Left forelimb (tissue), 1 donor: Measurements from ENCODE around the gene DAZAP2.

ENCODE experiments used
- DNase-seq: peaks from one replicate; pipeline ENCODE4 v3.0.0-alpha.2; 2018; ENCODE audit warnings: low spot score

DAZAP2 gene, protein sequence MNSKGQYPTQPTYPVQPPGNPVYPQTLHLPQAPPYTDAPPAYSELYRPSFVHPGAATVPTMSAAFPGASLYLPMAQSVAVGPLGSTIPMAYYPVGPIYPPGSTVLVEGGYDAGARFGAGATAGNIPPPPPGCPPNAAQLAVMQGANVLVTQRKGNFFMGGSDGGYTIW

DNA sequence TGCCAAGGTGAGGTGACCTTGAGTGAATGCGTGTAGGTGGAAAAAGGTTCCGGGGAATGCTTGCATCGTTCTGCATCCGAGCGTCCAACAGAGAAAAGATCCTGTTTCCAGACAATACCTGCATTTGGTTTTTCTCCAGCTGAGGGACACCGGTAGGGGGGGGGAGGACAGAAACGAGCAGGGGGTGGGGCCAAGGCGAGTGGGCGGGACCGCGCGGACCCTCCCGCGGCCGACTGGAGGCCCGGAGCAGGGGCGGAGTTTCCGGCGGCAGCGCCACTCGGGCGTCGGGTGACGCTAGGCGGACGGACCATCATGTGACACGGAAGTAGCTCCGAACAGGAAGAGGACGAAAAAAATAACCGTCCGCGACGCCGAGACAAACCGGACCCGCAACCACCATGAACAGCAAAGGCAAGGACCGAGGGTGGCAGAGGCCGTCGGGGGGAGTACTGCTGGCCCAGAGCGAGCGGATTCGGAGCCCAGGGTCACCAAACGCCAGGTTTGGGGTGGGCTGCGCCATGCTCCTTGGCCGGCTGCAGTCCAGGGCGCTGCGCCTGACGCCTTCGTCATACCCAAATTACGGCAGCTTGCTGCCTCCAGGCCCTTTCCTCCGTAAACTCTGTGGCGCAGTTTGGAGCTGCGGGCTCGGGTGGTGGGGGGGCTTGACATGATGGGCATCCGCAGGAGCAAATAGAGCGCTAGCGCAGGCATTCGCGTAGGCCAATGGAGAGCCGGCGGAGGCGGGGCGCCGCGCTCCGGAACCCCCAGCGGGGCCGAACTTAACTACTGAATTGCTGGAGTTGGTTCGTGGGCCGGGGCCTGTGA lies at the start of gene DAZAP2:
DAZAP2 (plus strand) TSS at position 317 of the 825 bp plus-strand sequence; CDS start at position 399, 82 bp downstream.
- DNase-seq, result peak; percentile 94

GRCh38 chr12:51189790-51190355 lies 48.8 kb upstream of the DAZAP2 start:
- no peak for DNase-seq

- no peak for DNase-seq
These were observed 47.8 kb upstream of the DAZAP2 start for GRCh38 chr12:51190820-51191219.

DNA sequence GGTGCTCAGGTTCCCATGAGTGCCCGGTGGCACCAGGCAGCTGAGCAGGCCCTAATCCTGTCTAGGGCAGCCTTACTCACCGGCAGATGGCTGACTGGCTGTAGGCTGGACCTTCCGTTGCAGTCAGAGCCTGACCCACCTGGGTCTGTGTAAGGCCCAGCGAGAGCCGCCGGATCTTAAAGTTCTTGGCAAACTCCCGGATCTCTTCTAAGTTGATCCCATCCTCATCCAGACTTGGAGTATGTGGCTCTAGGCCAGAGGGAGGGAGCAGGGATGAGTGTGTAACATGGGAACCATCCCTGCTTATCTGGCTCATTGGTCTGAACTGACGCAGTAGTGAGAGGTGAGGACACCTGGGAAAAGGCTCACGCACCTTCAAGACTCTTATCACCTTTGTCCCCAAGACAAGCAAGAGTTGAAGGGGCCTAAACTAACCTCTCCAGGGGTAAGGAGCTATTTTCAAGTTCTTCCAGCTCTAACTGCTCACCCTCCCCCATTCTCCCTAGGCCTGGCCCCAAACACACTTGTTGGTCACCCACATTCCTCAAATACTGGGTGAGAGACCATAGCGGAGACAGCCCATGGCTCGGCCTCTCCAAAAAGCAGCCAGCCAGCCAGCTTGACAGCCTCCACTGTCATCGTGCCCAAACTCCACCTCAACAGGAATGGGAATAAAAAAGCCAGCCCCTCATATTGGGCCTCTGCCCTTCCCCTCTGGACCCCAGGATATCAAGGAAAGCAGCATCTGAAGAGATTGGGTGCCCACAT lies 46.9 kb upstream of the DAZAP2 start:
- DNase-seq, result no peak

DNA sequence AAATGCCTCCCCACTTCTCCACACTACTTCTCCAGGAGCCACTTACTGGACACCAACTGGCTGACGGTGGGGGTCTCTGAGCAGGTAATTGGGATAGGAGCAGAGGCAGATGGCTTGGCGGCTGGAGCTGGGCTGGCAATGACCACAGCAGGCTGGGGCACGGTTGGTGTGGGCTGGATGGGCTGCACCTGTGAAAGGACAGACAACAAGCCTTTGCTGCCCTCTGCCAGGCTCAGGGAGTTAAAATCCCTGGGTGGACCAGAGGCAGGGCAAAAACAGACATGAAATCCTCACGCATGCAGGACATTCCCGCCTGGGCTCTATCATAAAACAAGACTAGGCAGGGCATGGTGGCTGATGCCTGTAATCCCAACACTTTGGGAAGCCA lies 46.3 kb upstream of the DAZAP2 start:
- DNase-seq, result no peak

- no peak for DNase-seq
These were observed 42.8 kb upstream of the DAZAP2 start for GRCh38 chr12:51195841-51196240.

DNA sequence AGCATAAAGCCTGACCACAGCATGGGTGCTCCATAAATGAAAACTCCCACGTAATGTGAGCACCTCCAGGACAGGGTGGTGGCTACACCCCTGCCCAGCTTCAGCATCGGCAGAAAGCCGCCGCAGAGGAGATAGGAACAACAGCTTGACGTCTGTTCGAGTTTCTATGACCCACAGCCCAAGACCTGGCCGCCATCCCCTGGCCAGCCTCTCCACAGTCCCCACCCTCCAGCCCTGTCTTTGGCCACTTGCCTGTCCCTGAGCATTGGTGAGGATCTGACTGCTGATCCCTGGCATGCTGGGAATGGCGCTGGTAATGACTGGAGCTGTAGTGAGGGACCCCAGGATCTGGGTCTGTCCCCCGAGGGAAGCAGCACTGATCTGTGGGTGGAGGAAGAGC lies 42.1 kb upstream of the DAZAP2 start:
- no peak for DNase-seq

DNA sequence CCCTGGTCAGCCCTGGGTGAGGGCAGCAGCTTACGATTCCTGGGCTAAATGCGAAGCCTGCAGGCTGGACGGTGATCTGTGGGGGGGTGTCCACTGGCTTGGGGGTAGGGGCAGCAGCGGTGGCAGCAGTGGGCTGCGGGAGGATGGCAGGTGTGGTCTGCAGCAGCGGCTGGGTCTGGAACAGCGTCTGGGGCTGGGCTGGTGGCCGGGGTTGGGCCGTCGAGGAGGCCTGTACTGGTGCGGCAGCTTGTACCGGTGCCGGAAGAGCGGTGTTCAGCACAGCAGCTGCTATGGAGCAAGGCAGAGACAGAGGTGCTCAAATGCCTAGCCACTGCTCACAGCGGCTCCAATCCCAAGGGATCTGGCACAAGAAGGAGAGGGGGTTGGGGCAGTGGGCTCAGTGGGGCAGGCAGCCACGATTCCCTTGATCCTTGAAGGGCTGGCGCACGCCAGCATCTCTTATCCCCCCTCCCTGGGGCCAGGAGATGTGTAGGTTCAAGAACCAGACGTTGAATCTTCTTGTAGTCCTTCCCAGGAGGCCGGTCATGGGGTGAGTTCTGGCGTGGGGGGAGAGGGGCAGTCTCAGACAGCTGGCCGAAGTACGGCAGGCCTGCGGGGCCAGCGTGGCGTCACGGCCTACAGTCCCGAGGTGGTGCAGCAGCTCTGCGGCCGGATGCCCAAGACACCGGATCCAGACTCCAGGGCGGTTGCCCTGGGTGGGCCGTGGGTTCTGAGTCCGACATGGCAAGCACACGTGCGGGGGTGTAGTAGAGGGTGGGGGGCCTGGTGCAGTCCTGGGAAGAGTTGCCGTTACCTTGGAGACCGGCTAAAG lies 40.7 kb upstream of the DAZAP2 start:
- DNase-seq, result no peak

DNA sequence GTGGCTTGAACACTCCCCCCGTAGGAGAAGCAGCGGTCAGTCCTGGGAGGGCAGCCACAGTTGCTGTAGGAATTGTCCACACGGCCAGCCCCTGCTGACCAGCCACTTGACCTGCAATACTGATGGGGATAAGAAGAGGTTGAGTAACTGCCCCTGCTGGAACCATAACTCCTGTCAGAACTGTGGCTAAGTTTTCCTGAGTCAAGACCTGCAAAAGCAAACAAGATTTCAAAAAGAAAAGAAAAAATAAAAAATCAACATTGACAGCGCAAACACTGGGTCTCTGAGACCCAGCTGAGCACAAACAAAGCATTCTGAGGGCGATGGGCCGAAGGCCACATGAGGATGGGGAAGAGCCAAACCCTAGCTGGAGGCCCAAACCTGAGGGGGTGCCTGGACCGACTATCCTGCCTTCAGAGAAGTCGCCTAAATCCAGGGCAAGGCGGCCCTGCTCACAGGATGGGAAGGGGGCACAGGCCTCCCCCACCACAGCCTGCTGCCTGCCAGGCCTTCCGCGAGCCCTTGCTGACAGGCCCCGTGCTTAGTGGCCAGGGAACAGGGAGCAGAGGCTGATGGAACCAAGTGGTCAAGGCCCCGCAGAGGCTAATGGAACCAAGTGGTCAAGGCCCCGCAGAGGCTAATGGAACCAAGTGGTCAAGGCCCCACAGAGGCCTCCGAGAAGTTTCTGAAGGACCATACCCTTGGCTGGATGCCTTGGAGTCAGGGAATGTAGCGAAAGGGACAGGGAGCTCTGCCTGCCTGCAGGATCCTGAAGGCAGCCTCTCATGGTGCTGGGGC lies 39.9 kb upstream of the DAZAP2 start:
- DNase-seq, result no peak

- no peak for DNase-seq
These were observed 39.2 kb upstream of the DAZAP2 start for GRCh38 chr12:51199366-51199945.

DNA sequence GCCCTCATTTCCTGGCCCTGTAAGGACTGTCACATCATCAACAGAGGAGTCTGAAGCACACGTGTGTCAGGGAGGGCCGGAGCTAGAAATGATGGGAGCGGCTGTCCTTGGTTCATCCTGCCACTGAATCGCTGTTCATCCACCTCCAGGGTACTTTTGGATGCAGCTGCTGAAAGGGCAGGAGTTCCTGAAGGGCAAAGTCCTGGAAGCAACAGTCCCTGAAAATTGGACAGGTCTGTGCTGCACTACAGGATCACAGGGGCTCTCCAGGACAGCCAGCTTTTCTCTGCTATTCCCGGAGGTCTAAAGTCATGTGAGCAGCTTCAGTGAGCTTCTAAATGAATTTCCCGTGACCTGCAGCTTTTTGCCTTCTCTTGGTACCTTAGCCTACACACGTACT lies 38.5 kb upstream of the DAZAP2 start:
- no peak for DNase-seq

DNA sequence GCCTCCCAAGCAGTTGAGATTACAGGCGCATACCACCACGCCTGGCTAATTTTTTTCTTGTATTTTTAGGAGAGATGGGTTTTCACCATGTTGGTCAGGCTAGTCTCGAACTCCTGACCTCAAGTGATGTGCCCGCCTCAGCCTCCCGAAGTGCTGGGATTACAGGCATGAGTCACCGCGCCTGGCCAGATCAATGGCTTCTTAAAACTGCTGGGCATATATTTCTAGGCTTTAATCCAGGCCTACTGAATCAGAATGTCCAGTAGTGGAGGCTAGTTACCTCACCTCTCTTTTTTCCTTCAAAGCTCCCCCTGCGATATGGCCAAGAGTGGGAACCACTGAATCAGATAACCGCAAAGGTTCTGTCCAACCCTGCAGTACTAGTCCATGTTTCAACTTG lies 37.8 kb upstream of the DAZAP2 start:
- no peak for DNase-seq

- no peak for DNase-seq
These were observed 35.9 kb upstream of the DAZAP2 start for GRCh38 chr12:51202718-51203117.

- no peak for DNase-seq
These were observed 33.3 kb upstream of the DAZAP2 start for GRCh38 chr12:51205350-51205749.

- no peak for DNase-seq
These were observed 30.5 kb upstream of the DAZAP2 start for GRCh38 chr12:51208016-51208660.

DNA sequence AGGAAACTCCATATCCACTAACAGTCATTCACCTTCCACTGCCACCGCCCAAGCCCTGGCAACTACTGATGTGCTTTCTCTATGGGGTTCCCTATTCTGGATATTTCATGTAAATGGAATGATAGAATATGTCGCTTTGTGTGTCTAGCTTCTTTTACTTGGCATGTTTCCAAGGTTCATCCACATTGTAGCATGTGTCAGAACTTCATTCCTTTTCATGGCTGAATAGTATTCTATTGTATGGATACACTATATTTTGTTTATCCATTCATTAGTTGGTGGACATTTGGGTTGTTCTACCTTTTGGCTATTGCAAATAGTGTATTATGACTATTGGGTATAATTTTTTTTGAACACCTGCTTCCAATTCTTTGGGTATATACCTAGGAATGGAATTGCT lies 29.4 kb upstream of the DAZAP2 start:
- no peak for DNase-seq

DNA sequence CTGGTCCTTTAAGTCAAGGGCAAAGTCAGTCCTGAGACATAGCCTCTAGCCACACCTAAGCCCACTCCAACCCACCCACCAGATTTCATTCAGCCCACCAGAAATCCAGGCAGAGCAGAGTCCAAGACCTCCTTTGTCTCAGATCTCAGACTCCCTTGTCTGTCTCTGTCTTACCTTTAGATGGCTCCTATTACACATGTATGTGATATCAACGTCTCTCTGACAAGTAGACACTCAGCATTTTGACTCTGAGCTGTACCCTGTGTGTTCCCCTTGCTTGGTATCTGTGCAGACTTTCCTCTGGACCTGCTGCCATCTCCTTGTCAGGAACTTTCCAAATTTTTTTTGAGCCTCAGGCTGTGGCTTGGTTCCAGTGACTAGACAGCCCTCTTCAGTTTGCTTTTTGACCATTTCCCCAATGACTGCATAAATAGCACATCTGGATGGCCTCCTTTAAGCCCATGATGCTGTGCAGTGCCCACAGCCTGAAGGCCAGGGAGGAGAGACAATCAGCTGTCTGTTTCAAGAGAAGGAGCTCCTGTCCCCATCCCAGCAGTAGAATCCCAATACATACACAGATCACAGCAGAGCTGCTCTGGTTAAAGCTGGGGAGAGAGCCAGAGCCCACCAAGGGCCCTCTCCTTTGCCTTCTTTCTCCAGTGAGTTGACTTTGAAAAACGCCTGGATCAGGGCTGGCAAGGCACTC lies 27.8 kb upstream of the DAZAP2 start:
- DNase-seq, result no peak

DNA sequence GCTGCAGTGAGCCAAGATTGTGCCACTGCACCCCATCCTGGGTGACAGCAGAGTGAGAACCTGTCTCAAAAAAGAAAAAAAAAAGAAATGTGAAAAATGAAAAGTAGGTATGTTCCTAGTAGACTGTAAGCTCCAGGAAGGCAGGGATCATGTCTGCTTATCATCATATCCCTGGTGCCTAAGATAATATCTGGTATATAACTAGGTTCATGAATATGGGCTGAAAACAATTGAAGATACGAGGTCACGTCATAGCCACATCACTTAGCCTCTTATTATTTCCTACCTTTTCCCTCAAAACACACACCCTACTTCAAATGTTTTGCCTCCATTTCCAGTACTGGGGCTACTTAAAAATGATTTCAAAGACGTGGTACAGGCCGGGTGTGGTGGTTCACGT lies 23.7 kb upstream of the DAZAP2 start:
- no peak for DNase-seq

GRCh38 chr12:51216642-51217041 lies 22.0 kb upstream of the DAZAP2 start:
- no peak for DNase-seq
